T-helper 2 cell treated with Interferon-gamma antibody and Interleukin-4, amounts not matched to agents 5 μg/mL and 100 μg/mL, for 36 hours (primary cell): ENCODE measurements around the gene CCDC71.
A peak's percentile ranks its signal among the peaks of the same experiment; 100 is the strongest.

Experiments used
- DNase-seq: peaks from one replicate; pipeline ENCODE4 v3.0.0; 2021; ENCODE audit warnings: low spot score
- H3K27ac Mint-ChIP-seq: one replicate; pipeline ENCODE4 v1.8.0; 2021; ENCODE audit warnings: mild to moderate bottlenecking, mixed read lengths
- H3K27me3 Mint-ChIP-seq: one replicate; pipeline ENCODE4 v1.8.0; 2021; ENCODE audit warnings: low read depth, mixed read lengths
- H3K36me3 Mint-ChIP-seq: one replicate; pipeline ENCODE4 v1.8.0; 2021; ENCODE audit warnings: low read depth, mixed read lengths
- H3K4me1 Mint-ChIP-seq: one replicate; pipeline ENCODE4 v1.8.0; 2021; ENCODE audit warnings: low read depth, mixed read lengths
- H3K4me3 Mint-ChIP-seq: one replicate; pipeline ENCODE4 v1.8.0; 2022; ENCODE audit warnings: mild to moderate bottlenecking, moderate library complexity, mixed read lengths
- H3K9me3 Mint-ChIP-seq: one replicate; pipeline ENCODE4 v1.8.0; 2021; ENCODE audit warnings: mixed read lengths

The CCDC71 gene

GRCh38 chr3:49174397-49174985, 8.4 kb upstream of the CCDC71 start:
- Mint-ChIP-seq H3K36me3 (no peaks in the 10 kb centered on the region), H3K4me3 (no peak overlapping the region), H3K9me3 (no peaks in the 10 kb centered on the region), H3K27ac (no peak overlapping the region), H3K4me1 (peaks cover 4% of the 10 kb centered on the region), H3K27me3 (peaks cover 5% of the 10 kb centered on the region)
- DNase-seq = no peak

DNA sequence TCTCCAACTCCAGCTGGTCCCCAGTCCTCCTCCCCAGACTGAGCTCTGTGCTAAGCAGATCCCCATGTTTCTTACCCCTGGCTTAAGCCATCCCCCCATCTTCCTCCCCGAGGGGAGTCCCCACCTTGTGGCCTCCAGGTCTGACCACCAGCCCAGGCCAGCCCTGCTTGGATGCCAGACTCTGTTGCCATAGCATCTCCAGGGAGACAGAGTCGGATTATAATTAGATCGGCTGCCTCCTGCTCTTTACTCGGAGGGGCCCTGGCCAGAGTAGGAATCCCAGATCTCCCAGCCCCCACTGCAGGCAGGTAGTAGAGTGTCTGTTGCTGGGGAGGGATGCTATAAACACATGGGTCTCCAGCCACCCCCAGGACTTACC, 7.7 kb upstream of the CCDC71 start:
- Mint-ChIP-seq H3K27me3 (peaks cover under 1% of the 10 kb centered on the region), H3K4me3 (no peak overlapping the region), H3K9me3 (no peaks in the 10 kb centered on the region), H3K27ac (peak overlapping the region; percentile 26), H3K4me1 (peaks cover 4% of the 10 kb centered on the region), H3K36me3 (no peaks in the 10 kb centered on the region)
- no peak for DNase-seq

DNA sequence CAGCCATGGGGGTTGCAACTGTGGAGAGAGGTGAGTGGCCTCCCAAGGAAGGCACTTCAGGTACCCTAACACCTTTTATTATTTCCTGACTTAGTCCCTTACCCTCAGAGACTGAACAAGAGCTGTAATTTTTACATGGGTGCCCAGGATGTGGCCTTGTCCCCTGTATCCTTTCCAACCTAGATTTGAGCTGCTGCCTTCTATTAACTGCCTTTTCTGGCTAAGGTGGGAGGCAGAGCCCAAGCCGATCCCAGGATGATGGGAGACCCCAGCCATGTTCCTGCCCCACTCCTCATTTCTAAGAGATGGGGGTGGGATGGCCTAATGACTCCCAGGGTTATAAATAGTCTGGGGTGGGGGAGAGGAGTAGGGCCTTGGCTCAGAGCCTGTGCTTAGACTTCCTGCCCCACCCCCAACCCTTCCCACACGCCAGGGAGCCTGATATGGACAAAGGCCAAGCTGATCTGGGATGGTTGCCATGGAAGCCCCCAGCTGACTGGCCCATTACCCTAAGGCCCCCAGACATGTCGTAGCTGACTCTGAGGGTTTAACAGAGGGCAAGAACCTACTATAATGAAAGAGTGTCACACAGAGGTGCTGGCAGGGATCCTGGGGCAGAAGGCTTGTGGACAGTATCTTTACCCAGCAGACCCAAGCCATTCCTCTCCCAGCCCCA, 7.1 kb upstream of the CCDC71 start:
- H3K4me1 Mint-ChIP-seq = peaks cover 4% of the 10 kb centered on the region
- no peaks in the 10 kb centered on the region for H3K36me3 Mint-ChIP-seq
- no peak overlapping the region for H3K4me3 Mint-ChIP-seq
- H3K27ac Mint-ChIP-seq = peak overlapping the region; percentile 26
- DNase-seq = no peak
- no peaks in the 10 kb centered on the region for H3K9me3 Mint-ChIP-seq
- no peaks in the 10 kb centered on the region for H3K27me3 Mint-ChIP-seq

- Mint-ChIP-seq H3K9me3 (no peaks in the 10 kb centered on the region), H3K36me3 (no peaks in the 10 kb centered on the region), H3K4me3 (peak overlapping the region; percentile 29), H3K27me3 (no peaks in the 10 kb centered on the region), H3K4me1 (peaks cover 4% of the 10 kb centered on the region), H3K27ac (no peak overlapping the region)
- no peak for DNase-seq
Measured at GRCh38 chr3:49172551-49173041, 6.5 kb upstream of the CCDC71 start.

DNA sequence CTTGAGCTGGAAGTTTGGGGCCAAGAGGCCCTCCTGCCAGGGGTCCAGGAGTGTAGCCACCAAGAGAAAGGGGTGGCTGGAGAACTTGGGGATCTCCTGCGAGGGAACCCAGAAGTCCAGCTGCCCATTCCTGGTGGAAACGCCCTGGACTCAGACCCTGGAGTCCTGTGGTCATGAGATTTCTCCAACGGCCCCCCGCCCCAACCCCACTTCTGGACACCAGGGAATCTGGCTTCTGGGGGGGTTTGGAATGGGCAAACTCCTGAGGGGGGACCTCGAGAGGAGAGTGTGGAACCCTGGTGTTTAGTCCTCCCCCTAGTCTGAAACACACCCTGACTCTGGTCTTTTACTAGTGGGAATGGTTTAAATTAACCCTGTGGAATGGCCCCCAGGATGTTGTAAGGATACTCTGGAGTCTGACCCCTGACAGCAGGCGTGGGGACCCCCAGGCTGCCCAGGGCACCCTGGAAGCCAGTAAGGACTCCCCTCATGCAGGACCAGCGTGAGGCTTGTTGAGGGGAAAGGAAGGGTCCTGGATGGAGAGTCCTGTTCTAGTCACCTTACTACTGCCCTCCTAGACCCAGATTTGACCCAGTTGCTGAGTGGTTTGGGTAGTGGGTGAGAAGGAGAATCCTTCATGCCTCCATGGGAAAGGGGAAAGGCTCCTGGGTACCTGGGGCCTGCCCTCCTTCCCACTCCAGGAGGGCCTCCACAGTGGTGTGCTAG, 5.8 kb upstream of the CCDC71 start:
- Mint-ChIP-seq H3K9me3 (no peaks in the 10 kb centered on the region), H3K27ac (no peak overlapping the region), H3K27me3 (no peaks in the 10 kb centered on the region), H3K4me1 (peaks cover 4% of the 10 kb centered on the region), H3K36me3 (no peaks in the 10 kb centered on the region), H3K4me3 (peak overlapping the region; percentile 58)
- DNase-seq = no peak

- peak within 1 kb of the TSS; percentile 84 for H3K4me3 Mint-ChIP-seq
- no peaks in the 10 kb centered on the region for H3K36me3 Mint-ChIP-seq
- H3K4me1 Mint-ChIP-seq = peaks cover 4% of the 10 kb centered on the region
- no peaks in the 10 kb centered on the region for H3K27me3 Mint-ChIP-seq
- no peaks in the 10 kb centered on the region for H3K9me3 Mint-ChIP-seq
- DNase-seq = peak; percentile 78
- H3K27ac Mint-ChIP-seq = peak within 1 kb of the TSS; percentile 65
Measured at GRCh38 chr3:49171119-49171774, 5.1 kb upstream of the CCDC71 start, which contains the start of gene KLHDC8B. Gene KLHDC8B (plus strand): TSS chr3:49171598. CDS start chr3:49172770, 1,172 bp downstream.

DNA sequence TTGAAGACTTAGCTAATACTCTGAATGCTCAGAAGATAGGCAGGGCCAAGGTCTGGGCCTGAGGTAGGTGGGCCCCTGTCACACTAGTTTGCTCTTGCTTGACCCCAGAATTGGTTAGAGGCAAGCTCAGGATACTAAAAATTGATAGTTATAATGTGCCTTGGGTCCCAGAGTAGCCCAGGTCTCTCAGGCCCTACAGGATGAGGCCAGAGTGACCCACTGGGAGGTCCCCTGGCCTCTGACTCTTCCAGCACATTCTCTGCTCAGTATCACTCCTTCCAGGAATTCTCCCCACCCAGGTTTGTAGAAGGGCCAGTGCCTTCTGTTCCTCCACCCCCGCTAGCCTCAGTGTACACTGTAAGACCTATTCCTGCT, 4.6 kb upstream of the CCDC71 start:
- Mint-ChIP-seq H3K9me3 (no peaks in the 10 kb centered on the region), H3K27me3 (no peaks in the 10 kb centered on the region), H3K27ac (no peak overlapping the region), H3K4me3 (peak overlapping the region; percentile 84), H3K4me1 (peaks cover 4% of the 10 kb centered on the region), H3K36me3 (no peaks in the 10 kb centered on the region)
- no peak for DNase-seq

DNA sequence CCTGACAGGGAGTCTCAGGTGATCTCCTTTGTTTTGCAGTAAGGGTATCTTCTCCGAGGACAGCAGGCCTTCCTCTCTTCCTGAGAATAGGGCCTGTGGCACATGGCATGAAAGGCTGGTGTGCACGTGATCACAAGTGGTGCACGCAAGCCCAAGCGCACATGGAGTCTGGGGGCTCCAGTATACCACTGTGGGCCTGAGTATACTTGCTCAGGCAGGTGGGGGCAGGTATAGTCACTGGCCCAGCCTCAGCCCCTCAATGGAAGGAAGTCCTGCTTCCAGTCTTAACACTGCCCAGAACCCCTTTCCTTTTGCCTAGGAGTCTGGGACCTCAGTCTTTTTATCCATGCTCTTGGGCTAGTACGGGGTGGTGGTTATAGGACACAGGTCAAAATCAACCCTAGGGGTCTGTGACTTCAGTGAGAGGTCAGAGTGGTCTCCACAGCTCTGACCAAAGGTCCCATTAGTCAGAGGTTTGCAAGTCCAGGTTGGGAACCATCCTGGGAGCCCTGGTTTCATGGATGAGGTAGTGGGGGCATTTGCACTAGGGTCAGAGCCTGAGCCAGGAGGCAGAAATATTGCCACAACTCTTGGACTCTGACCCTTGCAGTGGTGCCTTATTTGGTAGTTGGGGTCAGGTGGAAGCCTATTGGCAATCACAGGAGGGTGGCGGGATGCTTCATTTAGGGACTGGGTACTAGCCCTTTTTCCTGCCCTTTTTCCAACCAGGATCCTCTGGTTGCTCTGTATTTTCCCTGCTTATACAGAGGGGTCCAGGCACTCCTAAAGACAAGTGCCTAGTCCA, 823 bp upstream of the CCDC71 start:
- Mint-ChIP-seq H3K27me3 (no peaks in the 10 kb centered on the region), H3K9me3 (no peaks in the 10 kb centered on the region), H3K36me3 (peaks cover 13% of the 10 kb centered on the region), H3K4me3 (peak overlapping the region; percentile 85), H3K27ac (peak overlapping the region; percentile 85), H3K4me1 (peaks cover 14% of the 10 kb centered on the region)
- no peak for DNase-seq

- Mint-ChIP-seq H3K4me1 (peaks cover 12% of the 10 kb centered on the region), H3K27me3 (no peaks in the 10 kb centered on the region), H3K36me3 (peaks cover 13% of the 10 kb centered on the region), H3K9me3 (no peaks in the 10 kb centered on the region), H3K27ac (peak overlapping the region; percentile 86), H3K4me3 (peak overlapping the region; percentile 95)
- no peak for DNase-seq
Measured at GRCh38 chr3:49164983-49165720, 979 bp downstream of the CCDC71 start.

DNA sequence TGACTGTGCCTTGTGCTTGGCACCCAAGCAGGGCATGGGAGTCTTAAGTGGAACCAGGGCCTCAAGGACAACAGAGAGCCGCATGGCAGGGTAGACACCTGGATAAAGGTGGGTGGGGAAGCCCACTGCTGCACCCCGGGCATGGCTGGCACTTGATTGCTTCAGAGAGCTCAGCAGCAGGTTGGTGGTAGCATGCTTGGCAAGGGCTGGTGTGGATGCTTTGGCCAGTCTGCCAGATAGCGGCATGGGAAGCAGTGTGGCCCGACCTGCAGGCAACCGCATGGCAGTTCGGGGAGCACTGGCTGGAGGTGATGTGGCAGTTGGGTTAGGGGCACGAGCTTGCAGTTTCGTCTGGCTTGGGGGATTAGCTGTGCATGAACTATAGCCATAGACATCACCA, 2.5 kb downstream of the CCDC71 start:
- H3K27me3 Mint-ChIP-seq = no peaks in the 10 kb centered on the region
- no peaks in the 10 kb centered on the region for H3K9me3 Mint-ChIP-seq
- H3K27ac Mint-ChIP-seq = no peak overlapping the region
- no peak for DNase-seq
- H3K4me3 Mint-ChIP-seq = no peak overlapping the region
- H3K36me3 Mint-ChIP-seq = peaks cover 13% of the 10 kb centered on the region
- H3K4me1 Mint-ChIP-seq = peaks cover 12% of the 10 kb centered on the region

- Mint-ChIP-seq H3K27me3 (no peaks in the 10 kb centered on the region), H3K4me1 (peaks cover 13% of the 10 kb centered on the region), H3K9me3 (no peaks in the 10 kb centered on the region), H3K36me3 (peaks cover 13% of the 10 kb centered on the region), H3K27ac (no peak overlapping the region), H3K4me3 (no peak overlapping the region)
- no peak for DNase-seq
Measured at GRCh38 chr3:49162751-49163419, 3.2 kb downstream of the CCDC71 start.

- no peak for DNase-seq
- Mint-ChIP-seq H3K27ac (no peak overlapping the region), H3K36me3 (peaks cover 13% of the 10 kb centered on the region), H3K27me3 (no peaks in the 10 kb centered on the region), H3K4me3 (no peak overlapping the region), H3K9me3 (no peaks in the 10 kb centered on the region), H3K4me1 (peaks cover 13% of the 10 kb centered on the region)
Measured at GRCh38 chr3:49161808-49162530, 4.2 kb downstream of the CCDC71 start.
